HepG2 (cell line): Measurements from ENCODE around the gene PLRG1. TPM values are rescaled to one million over a fixed set of nuclear protein-coding genes. Genes with fewer than 3 reads are reported as not detected.

ENCODE experiments used
- BRD4 ChIP-seq: sonication (generic); formaldehyde crosslinking; IDR thresholded peaks from 2 replicates; pipeline ENCODE4 v1.4.0; 2020; ENCODE audit warnings: missing genetic modification reagents
- CAMTA2 ChIP-seq: sonication (generic); formaldehyde crosslinking; IDR thresholded peaks from 2 replicates; pipeline ENCODE4 v1.4.0; 2020; ENCODE audit warnings: mild to moderate bottlenecking, missing genetic modification reagents, borderline replicate concordance
- HES4 ChIP-seq: sonication (generic); formaldehyde crosslinking; IDR thresholded peaks from 2 replicates; pipeline ENCODE4 v1.9.0; 2021; ENCODE audit warnings: mild to moderate bottlenecking, missing genetic modification reagents, borderline replicate concordance
- KLF12 ChIP-seq: sonication (generic); formaldehyde crosslinking; IDR thresholded peaks from 2 replicates; pipeline ENCODE4 v1.4.0; 2020; ENCODE audit warnings: missing genetic modification reagents, borderline replicate concordance
- LCORL ChIP-seq, 2 experiments: fragments of 450-650 bp in 1 of 2; sonication (generic) in 1 of 2; formaldehyde crosslinking in 1 of 2; IDR thresholded peaks; 2 replicates each; pipeline versions ENCODE4 v1.5.0 to v1.6.1; 2017 to 2020; ENCODE audit warnings: antibody characterized with exemption in 1 of 2, missing genetic modification reagents in 1 of 2
- NFE2 ChIP-seq: sonication (generic); formaldehyde crosslinking; IDR thresholded peaks from 2 replicates; pipeline ENCODE4 v1.4.0; 2020; ENCODE audit warnings: missing genetic modification reagents
- NFIC ChIP-seq: IDR thresholded peaks from 2 replicates; pipeline ENCODE4 v1.6.1; 2012; ENCODE audit warnings: mild to moderate bottlenecking, low read length, inconsistent platforms
- PCBP1 ChIP-seq: fragments of 200-400 bp; formaldehyde crosslinking; IDR thresholded peaks from 2 replicates; pipeline ENCODE4 v1.6.1; 2017; ENCODE audit warnings: mild to moderate bottlenecking, low read depth, low read length, borderline replicate concordance
- REXO4 ChIP-seq: sonication (generic); formaldehyde crosslinking; IDR thresholded peaks from 2 replicates; pipeline ENCODE4 v1.8.0; 2022; ENCODE audit warnings: missing genetic modification reagents, mild to moderate bottlenecking, borderline replicate concordance
- SMARCE1 ChIP-seq: fragments of 450-650 bp; IDR thresholded peaks from 2 replicates; pipeline ENCODE4 v1.6.1; 2017; ENCODE audit warnings: borderline replicate concordance
- YY1 ChIP-seq: IDR thresholded peaks from 2 replicates; pipeline ENCODE4 v1.6.1; 2011; ENCODE audit warnings: low read length, low read depth, moderate library complexity, mild to moderate bottlenecking; ENCODE audit not compliant: insufficient read depth, insufficient replicate concordance
- ZFAT ChIP-seq: sonication (generic); formaldehyde crosslinking; conservative IDR thresholded peaks from 2 replicates; pipeline ENCODE4 v1.8.1; 2023; ENCODE audit warnings: missing genetic modification reagents, inconsistent platforms
- ZFP91 ChIP-seq: sonication (generic); formaldehyde crosslinking; IDR thresholded peaks from 2 replicates; pipeline ENCODE4 v1.9.0; 2022; ENCODE audit warnings: missing genetic modification reagents, mild to moderate bottlenecking, borderline replicate concordance
- ZNF101 ChIP-seq: sonication (generic); formaldehyde crosslinking; IDR thresholded peaks from 2 replicates; pipeline ENCODE4 v1.4.0; 2020; ENCODE audit warnings: mild to moderate bottlenecking, low read depth, missing genetic modification reagents, borderline replicate concordance
- ZNF549 ChIP-seq: sonication (generic); formaldehyde crosslinking; IDR thresholded peaks from 2 replicates; pipeline ENCODE4 v1.5.0; 2020; ENCODE audit warnings: missing genetic modification reagents
- ZNF552 ChIP-seq: sonication (generic); formaldehyde crosslinking; IDR thresholded peaks from 2 replicates; pipeline ENCODE4 v1.9.0; 2022; ENCODE audit warnings: missing genetic modification reagents, mild to moderate bottlenecking, borderline replicate concordance
- ZNF747 ChIP-seq: sonication (generic); formaldehyde crosslinking; IDR thresholded peaks from 2 replicates; pipeline ENCODE4 v1.8.1; 2023; ENCODE audit warnings: missing genetic modification reagents, mild to moderate bottlenecking, borderline replicate concordance
- ZNF776 ChIP-seq: sonication (generic); formaldehyde crosslinking; IDR thresholded peaks from 2 replicates; pipeline ENCODE4 v1.4.0; 2020; ENCODE audit warnings: mild to moderate bottlenecking, missing genetic modification reagents
- polyA plus RNA-seq, 8 experiments: library from polyadenylated mRNA; depleted of rRNA in 3 of 8; stranded (reverse) in 7 of 8; unstranded in 1 of 8; fragments of >200 nt; fragmentation: Illumina TruSeq in 4 of 8; extraction: Trizol in 4 of 8; gene quantifications; 2 replicates each; pipeline versions ENCODE4 v1.2.1 to v1.2.3, GENCODE V29; 2011 to 2016; ENCODE audit warnings: low read depth in 4 of 8, missing spikeins in 1 of 8, mixed read lengths in 1 of 8; ENCODE audit not compliant: insufficient read depth in 1 of 8
- total RNA-seq, 5 experiments: library from RNA; depleted of rRNA; stranded (reverse); fragments of >200 nt; fragmentation: Illumina TruSeq; extraction: Trizol; gene quantifications; 2 replicates each; pipeline ENCODE4 v1.2.3, GENCODE V29; 2016; ENCODE audit warnings: low read depth in 1 of 5
- TF ChIP-seq, protein P1 (sequence below): sonication (generic); formaldehyde crosslinking; IDR thresholded peaks from 2 replicates; pipeline ENCODE4 v1.4.0; 2020; ENCODE audit warnings: missing genetic modification reagents, borderline replicate concordance
- TF ChIP-seq, protein P2 (sequence below): sonication (generic); formaldehyde crosslinking; IDR thresholded peaks from 2 replicates; pipeline ENCODE4 v1.4.0; 2020; ENCODE audit warnings: missing genetic modification reagents

Gene PLRG1
- total and polyA plus RNA-seq, 2 of the 13 experiments (the other 11 are each of a cell fraction or from before 2014, with no cell fraction given): 77.3 to 110 TPM

- TF ChIP-seq NFE2 (CRISPR knock-in tag) (no peak), CAMTA2 (CRISPR knock-in tag) (no peak), HES4 (CRISPR knock-in tag) (no peak), SMARCE1 (no peak), REXO4 (CRISPR knock-in tag) (no peak), PCBP1 (no peak), KLF12 (CRISPR knock-in tag) (no peak; the same call in 1 of the 2 replicates), NFIC (peak; percentile 100), ZNF747 (no peak), ZNF101 (peak; percentile 46; the same call in 1 of the 2 replicates), ZFP91 (CRISPR knock-in tag) (no peak), LCORL (IDR thresholded peaks at IDR 0.05) (peak; percentile 90), LCORL (CRISPR knock-in tag; IDR thresholded peaks at IDR 0.05) (no peak), ZFAT (no peak), ZNF552 (CRISPR knock-in tag) (no peak), ZNF549 (CRISPR knock-in tag) (no peak), ZNF776 (CRISPR knock-in tag) (no peak), YY1 (no peak), BRD4 (CRISPR knock-in tag) (no peak; the same call in 1 of the 2 replicates)
- TF ChIP-seq, protein P1, sequence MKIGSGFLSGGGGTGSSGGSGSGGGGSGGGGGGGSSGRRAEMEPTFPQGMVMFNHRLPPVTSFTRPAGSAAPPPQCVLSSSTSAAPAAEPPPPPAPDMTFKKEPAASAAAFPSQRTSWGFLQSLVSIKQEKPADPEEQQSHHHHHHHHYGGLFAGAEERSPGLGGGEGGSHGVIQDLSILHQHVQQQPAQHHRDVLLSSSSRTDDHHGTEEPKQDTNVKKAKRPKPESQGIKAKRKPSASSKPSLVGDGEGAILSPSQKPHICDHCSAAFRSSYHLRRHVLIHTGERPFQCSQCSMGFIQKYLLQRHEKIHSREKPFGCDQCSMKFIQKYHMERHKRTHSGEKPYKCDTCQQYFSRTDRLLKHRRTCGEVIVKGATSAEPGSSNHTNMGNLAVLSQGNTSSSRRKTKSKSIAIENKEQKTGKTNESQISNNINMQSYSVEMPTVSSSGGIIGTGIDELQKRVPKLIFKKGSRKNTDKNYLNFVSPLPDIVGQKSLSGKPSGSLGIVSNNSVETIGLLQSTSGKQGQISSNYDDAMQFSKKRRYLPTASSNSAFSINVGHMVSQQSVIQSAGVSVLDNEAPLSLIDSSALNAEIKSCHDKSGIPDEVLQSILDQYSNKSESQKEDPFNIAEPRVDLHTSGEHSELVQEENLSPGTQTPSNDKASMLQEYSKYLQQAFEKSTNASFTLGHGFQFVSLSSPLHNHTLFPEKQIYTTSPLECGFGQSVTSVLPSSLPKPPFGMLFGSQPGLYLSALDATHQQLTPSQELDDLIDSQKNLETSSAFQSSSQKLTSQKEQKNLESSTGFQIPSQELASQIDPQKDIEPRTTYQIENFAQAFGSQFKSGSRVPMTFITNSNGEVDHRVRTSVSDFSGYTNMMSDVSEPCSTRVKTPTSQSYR (CRISPR knock-in tag): no peak
- TF ChIP-seq, protein P2, sequence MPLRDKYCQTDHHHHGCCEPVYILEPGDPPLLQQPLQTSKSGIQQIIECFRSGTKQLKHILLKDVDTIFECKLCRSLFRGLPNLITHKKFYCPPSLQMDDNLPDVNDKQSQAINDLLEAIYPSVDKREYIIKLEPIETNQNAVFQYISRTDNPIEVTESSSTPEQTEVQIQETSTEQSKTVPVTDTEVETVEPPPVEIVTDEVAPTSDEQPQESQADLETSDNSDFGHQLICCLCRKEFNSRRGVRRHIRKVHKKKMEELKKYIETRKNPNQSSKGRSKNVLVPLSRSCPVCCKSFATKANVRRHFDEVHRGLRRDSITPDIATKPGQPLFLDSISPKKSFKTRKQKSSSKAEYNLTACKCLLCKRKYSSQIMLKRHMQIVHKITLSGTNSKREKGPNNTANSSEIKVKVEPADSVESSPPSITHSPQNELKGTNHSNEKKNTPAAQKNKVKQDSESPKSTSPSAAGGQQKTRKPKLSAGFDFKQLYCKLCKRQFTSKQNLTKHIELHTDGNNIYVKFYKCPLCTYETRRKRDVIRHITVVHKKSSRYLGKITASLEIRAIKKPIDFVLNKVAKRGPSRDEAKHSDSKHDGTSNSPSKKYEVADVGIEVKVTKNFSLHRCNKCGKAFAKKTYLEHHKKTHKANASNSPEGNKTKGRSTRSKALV (CRISPR knock-in tag): 0 out of 2 replicates have a peak, but pooled peaks have one; percentile 33
These were observed 47.9 kb upstream of the PLRG1 start (continued) for GRCh38 chr4:154597798-154598774.
